ENCODE measurements around the gene ARHGDIA. TPM values are rescaled to one million over a fixed set of nuclear protein-coding genes. Genes with fewer than 3 reads are reported as not detected.

The ARHGDIA gene
- total RNA-seq, 1 experiment from 2014 or later: 201 TPM

GRCh38 chr17:81907219-81908145 lies 36.3 kb upstream of the ARHGDIA start:
- H3K27ac ChIP-seq (ENCODE audit: low read length): no peak overlapping the region
- ChIA-PET POLR2A (ENCODE audit: unreplicated experiment) (no interaction called here), CTCF (no interaction called here)
- H3K9me2 ChIP-seq (replicated peaks; ENCODE audit: low read length): no peaks in the 10 kb centered on the region
- BruUV-seq (replicated peaks): no TSS peak
- no peaks in the 10 kb centered on the region for H3K79me2 ChIP-seq (ENCODE audit: low read length)
- ATAC-seq: no peak
- no peak overlapping the region for H3K4me2 ChIP-seq (ENCODE audit: low read length)
- H3K36me3 ChIP-seq (ENCODE audit: low read depth, low read length): peaks cover 3% of the 10 kb centered on the region; the same call in 1 of the 2 replicates
- no peaks in the 10 kb centered on the region for H3K9me3 ChIP-seq (ENCODE audit: low read length)
- H4K20me1 ChIP-seq (ENCODE audit: low read length): 0 out of 2 replicates have a peak, but pooled peaks cover 8% of the 10 kb centered on the region
- TF ChIP-seq EZH2phosphoT487 (IDR thresholded peaks at IDR 0.05; ENCODE audit: borderline replicate concordance, low read length): no peak
- TF ChIP-seq CTCF (conservative IDR thresholded peaks at IDR 0.05; ENCODE audit: low read depth, low read length): peak; percentile 37; the same call in 1 of the 2 replicates
- H3K9ac ChIP-seq (ENCODE audit: low read length): no peak overlapping the region
- no peak overlapping the region for H2AFZ ChIP-seq (ENCODE audit: low read length)
- H3F3A ChIP-seq (ENCODE audit: low read length, unreplicated experiment): no peaks in the 10 kb centered on the region
- no peak for DNase-seq
- peaks cover 18% of the 10 kb centered on the region for H3K4me1 ChIP-seq (ENCODE audit: insufficient read depth, low read length)
- H3K27me3 ChIP-seq (ENCODE audit: low read length): no peaks in the 10 kb centered on the region
- no peak overlapping the region for H3K4me3 ChIP-seq (ENCODE audit: low read length)
- intact Hi-C loops (cut with micrococcal nuclease): no loop called here

GRCh38 chr17:81906476-81907218 lies 35.5 kb upstream of the ARHGDIA start:
- Histone ChIP-seq H3F3A (ENCODE audit: low read length, unreplicated experiment) (no peaks in the 10 kb centered on the region), H3K36me3 (ENCODE audit: low read depth, low read length) (no peaks in the 10 kb centered on the region), H3K27me3 (ENCODE audit: low read length) (no peaks in the 10 kb centered on the region), H2AFZ (ENCODE audit: low read length) (no peak overlapping the region), H4K20me1 (ENCODE audit: low read length) (no peaks in the 10 kb centered on the region), H3K4me2 (ENCODE audit: low read length) (no peak overlapping the region), H3K9me3 (ENCODE audit: low read length) (no peaks in the 10 kb centered on the region), H3K27ac (ENCODE audit: low read length) (no peak overlapping the region), H3K9ac (ENCODE audit: low read length) (no peak overlapping the region), H3K4me3 (ENCODE audit: low read length) (no peak overlapping the region), H3K79me2 (ENCODE audit: low read length) (no peaks in the 10 kb centered on the region), H3K4me1 (ENCODE audit: insufficient read depth, low read length) (peaks cover 9% of the 10 kb centered on the region), H3K9me2 (replicated peaks; ENCODE audit: low read length) (no peaks in the 10 kb centered on the region)
- ChIA-PET POLR2A (ENCODE audit: unreplicated experiment) (no interaction called here), CTCF (no interaction called here)
- TF ChIP-seq CTCF (conservative IDR thresholded peaks at IDR 0.05; ENCODE audit: low read depth, low read length) (peak; percentile 68), EZH2phosphoT487 (IDR thresholded peaks at IDR 0.05; ENCODE audit: borderline replicate concordance, low read length) (no peak), EZH2 (IDR thresholded peaks at IDR 0.05; ENCODE audit: low read length, unreplicated experiment) (no peak)
- no TSS peak for BruUV-seq (replicated peaks)
- intact Hi-C loops (cut with micrococcal nuclease): no loop called here
- DNase-seq (no peak), ATAC-seq (no peak)

Measured in PC-3 (cell line).